Measurements from ENCODE around the gene LMF2.
A peak's percentile ranks its signal among the peaks of the same experiment; 100 is the strongest.
"Not testable (repeated sequence)": the region's sequence is repeated elsewhere in the genome, so short reads cannot be mapped to it uniquely, and the experiment has no call there.

The LMF2 gene

DNA sequence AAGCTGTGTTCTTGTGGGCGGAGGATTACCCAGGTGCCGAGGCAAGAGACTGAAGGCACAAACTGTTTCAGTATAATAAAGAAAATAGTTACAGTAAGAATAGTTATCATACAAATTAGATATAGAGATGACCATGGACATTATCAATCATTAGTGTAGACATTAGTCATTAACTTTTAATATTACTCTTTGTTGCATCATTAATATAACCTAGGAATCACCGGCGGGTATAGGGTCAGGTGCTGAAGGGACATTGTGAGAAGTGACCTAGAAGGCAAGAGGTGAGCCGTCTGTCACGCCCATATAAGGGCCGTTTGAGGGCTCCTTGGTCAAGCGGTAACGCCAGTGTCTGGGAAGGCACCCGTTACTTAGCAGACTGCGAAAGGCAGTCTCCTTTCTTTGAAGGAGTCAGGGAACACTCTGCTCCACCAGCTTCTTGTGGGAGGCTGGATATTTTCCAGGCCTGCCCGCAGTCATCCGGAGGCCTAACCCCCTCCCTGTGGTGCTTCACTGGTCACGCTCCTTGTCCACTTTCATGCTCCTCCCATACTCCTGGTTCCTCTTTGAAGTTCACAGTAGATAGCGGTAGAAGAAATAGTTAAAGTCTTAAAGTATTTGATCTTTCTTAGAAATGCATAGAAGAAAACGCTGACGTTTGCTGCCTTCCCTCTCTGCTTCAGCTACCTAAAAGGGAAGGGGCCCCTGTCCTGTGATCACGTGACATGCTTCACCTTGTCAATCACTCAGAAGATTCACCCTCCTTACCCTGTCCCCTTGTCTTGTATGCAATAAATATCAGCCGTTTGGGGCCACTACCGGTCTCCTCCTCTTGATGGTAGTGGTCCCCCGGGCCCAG is 26.6 kb upstream of the LMF2 start:
- not testable (repeated sequence) for DNase-seq

DNA sequence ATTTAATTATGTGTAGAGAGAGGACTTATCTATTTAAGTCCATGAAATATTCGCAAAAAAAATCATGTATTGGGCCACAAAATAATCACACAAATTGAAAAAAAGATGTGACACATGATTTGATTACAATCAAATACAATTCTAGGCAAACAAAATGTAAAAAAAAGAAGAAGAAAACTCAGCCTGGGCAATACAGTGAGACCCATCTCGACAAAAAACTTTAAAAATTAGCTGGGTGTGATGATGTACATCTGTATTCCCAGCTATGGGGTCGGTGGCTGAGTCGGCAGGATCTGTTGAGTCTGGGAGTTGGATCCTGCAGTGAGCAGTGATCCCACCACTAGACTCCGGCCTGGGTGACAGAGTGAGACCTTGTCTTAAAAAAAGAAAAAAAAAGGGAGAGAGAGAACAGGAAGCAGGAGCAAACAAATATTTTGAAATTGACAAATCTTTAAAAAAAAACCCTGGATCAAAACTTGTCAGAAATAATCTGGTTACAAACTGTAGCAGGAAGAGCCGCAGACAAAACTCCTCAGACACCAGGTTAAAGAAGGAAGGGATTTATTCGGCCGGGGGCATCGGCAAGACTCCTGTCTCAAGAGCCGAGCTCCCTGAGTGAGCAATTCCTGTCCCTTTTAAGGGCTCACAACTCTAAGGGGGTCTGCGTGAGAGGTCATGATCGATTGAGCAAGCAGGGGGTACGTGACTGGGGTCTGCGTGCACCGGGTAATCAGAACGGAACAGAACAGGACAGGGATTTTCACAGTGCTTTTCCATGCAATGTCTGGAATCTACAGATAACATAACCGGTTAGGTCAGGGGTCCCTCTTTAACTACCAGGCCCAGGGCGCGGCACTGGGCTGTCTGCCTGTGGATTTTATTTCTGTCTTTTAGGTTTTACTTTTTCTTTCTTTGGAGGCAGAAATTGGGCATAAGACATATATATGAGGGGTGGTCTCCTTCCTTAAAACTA is 25.6 kb upstream of the LMF2 start:
- DNase-seq, result no peak

- no peak for DNase-seq
Observed at GRCh38 chr22:50531962-50532674, 24.6 kb upstream of the LMF2 start.

GRCh38 chr22:50531546-50531961 is 24.1 kb upstream of the LMF2 start:
- DNase-seq, result peak; percentile 57

GRCh38 chr22:50530877-50531545 is 23.5 kb upstream of the LMF2 start:
- peak; percentile 68 for DNase-seq

DNA sequence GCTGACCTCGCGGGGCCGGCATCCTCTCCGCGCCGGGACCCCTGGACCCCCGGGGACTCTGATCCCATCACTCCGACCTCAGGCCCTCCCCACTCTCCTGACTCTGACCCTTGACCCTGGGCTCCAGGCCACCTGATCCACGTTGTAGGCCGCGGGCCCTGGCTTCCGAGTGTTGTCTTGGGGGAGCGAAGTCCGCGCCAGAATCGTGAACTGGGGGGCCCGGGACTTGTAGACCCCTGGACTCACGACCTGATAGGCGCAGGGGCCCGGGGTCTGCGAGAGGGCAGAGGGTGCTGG is 23.0 kb upstream of the LMF2 start:
- no peak for DNase-seq

GRCh38 chr22:50529897-50530579 is 22.5 kb upstream of the LMF2 start, which contains the start of gene TYMP:
Gene TYMP, minus strand, starts transcription at chr22:50530012. Its CDS starts 303 bp downstream, at chr22:50529709.
- DNase-seq, result peak; percentile 57

DNA sequence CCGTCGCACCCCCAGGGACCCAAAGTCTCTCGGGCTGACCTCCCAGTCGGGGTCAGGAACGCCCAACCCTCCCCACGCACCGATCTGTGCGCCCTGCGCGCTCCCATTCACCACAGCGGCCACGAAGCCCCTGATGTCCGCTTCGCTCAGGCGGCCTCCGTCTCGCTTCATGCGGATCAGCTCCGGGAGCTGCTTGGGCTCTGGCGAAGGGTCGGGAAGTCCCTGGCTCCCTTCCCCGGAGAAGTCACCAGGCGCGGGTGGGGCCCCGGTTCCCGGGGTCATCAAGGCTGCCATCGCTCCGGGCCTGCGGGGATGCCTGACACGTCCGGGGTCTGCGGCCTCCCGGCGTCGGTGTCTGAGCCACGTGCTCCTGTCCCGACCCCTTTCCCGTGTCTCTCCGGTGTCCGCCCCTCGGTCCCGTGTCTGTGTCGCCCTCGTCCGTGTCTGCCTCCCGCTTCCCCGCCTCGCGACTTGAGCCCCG is 22.0 kb upstream of the LMF2 start:
- DNase-seq, result no peak

DNA sequence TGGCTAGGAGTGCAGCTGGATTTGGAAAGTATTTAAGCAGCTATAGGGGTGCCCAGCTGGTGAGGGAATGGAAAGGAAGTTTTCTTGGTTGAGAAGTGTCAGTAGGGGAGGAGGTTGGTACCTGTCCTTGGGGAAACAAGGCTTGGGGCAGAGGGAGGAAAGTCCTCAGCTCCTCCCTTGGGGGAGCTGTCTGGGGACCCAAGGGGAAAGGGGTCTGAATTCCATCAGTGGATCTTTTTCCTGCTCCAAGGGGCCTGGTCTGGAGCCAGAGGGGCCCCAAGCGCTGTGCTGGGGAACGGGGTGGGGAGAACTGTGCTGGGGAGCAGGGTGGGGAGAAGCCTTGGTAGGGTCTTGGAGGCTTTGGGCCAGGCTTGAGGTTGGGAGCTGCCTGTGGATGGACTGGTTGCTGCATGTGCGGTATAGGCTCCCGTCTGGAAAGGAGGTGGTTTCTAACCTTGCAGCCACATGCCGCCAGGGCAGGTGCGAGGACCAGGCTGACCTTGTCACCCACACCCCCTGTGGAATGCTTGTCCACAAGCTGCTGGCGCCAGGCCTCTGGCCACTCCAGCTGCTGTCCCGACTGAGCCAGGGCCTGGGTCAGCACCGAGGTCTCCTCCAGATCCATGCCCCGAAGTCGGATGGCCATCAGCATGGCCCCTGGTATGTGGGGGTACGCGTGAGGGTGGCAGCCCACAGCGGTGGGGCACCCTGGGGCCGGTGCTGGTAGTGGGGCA is 21.3 kb upstream of the LMF2 start:
- no peak for DNase-seq

GRCh38 chr22:50527921-50528681 is 20.6 kb upstream of the LMF2 start:
- DNase-seq, result no peak

GRCh38 chr22:50526834-50527801 is 19.6 kb upstream of the LMF2 start:
- no peak for DNase-seq

DNA sequence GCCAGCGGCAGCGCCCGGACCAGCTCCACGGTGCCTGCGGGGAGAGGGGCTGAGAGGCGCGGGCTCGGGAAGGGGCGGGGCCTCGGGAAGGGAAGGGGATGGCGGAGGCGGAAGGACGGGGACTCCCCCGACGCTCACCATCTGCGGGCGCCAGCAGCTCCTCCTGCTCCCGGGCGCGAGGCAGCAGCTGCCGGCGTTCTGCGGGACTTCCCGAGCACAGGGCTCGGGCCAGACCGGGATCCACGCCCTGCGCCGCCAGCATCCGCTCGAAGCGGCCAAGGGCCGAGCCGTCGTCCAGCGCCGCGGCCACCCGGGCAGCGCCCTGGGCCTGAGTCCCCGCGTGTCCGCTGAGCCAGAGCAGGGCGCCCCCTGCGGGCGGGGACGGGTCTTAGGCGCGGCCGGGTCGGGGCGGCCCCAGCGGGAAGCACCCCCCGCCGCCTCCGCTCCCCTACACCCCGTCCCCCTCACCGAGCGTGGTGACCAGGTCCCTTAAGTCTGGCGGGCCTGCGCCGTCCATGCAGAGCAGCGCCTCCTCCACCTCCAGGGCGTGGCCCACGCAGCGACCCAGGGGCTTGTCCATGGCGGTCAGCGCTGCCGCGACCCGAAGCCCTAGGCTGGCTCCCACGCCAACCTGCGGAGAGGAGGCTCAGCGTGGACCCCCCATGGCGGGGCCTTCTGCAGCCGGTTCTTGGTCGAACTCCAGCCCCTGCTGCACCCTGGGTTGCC is 18.8 kb upstream of the LMF2 start:
- peak; percentile 72 for DNase-seq

DNA sequence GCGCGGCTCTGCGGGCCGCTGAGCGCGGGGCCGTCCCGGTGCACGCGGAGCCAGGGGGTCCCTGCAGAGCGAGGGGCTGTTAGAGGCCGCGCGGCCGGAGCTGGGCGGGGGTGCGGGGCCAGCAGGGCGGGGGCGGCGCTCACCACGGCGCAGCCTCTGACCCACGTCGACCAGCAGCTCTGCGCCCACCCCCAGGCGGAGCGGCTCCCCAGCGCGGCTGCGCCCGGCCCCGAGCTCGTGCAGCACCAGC is 18.3 kb upstream of the LMF2 start:
- no peak for DNase-seq

- DNase-seq, result peak; percentile 97
Observed at GRCh38 chr22:50525104-50525857, 17.8 kb upstream of the LMF2 start, which contains the start of gene SCO2. Gene SCO2, minus strand, starts transcription at chr22:50525598. Its CDS starts 1,187 bp downstream, at chr22:50524411.

- DNase-seq, result no peak
Observed at GRCh38 chr22:50524676-50525103, 17.2 kb upstream of the LMF2 start.

- DNase-seq, result no peak
Observed at GRCh38 chr22:50523806-50524675, 16.5 kb upstream of the LMF2 start.

DNA sequence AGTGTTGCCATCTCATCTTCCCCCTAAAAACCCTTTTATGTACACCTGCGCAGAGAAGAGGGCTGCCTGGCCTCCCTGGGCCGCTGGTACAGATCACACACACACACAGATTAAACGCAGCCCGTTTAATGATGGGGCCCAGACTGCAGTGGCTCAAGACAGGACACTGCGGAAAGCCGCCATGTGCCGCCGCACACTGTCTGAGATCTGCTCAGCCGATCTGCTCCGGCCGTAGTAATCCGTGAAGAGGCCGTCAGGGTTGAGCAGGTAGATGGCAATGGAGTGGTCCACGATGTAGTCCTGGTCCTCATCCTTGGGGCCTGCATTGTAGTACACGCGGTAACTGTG is 15.9 kb upstream of the LMF2 start:
- no peak for DNase-seq

Data from activated effector memory CD4-positive, alpha-beta T cell treated with Interleukin-2 at 50 U/mL for 16 hours (primary cell).